ENCODE data around the gene TMEM219. TPM values are rescaled to one million over a fixed set of nuclear protein-coding genes. Genes with fewer than 3 reads are reported as not detected.

TMEM219 gene
- total and polyA plus RNA-seq, 2 of the 8 experiments (the other 6 are each of a cell fraction or from before 2014, with no cell fraction given) = 60.2 to 116 TPM

- POLR2A ChIA-PET (ENCODE audit: partially characterized antibody) = interaction anchor here (0.7 to 5.5 kb wide), 12 partner anchors 8 to 185 kb away, joined by 3 to 34 read pairs (median 4); partner anchors contain the start of genes ASPHD1, C16orf92, DOC2A and KCTD13
- Histone ChIP-seq H3K4me1 (replicated peaks in 1 of 4; ENCODE audit: control insufficient read depth in 3 of 4, insufficient read depth in 4 of 4, low read length in 3 of 4) (peaks cover 0 to 8% (median 3%) of the 10 kb centered on the region in 4 experiments; a peak in 4 of 7 replicates), H3K9ac (replicated peaks in 1 of 4; ENCODE audit: extremely low read depth in 1 of 4, low read depth in 3 of 4, low read length in 3 of 4) (no peak overlapping the region), H2BK15ac (ENCODE audit: low read length) (no peak overlapping the region), H2BK12ac (ENCODE audit: low read depth, low read length) (no peak overlapping the region), H3K4me2 (ENCODE audit: insufficient read depth in 1 of 2, low read depth in 2 of 2, low read length in 2 of 2) (no peak overlapping the region; a peak in 1 of 4 replicates), H4K8ac (ENCODE audit: extremely low read depth, insufficient read depth, low read length) (no peak overlapping the region), H4K91ac (replicated peaks; ENCODE audit: insufficient read length, low read length) (no peak overlapping the region), H3K27me3 (replicated peaks in 1 of 4; ENCODE audit: control insufficient read depth in 3 of 4, extremely low read depth in 1 of 4, insufficient read depth in 3 of 4, low read length in 3 of 4) (no peaks in the 10 kb centered on the region), H3K23me2 (ENCODE audit: low read depth, low read length) (peaks cover 9% of the 10 kb centered on the region; the same call in 1 of the 2 replicates), H3K56ac (replicated peaks; ENCODE audit: insufficient read length, low read depth, low read length) (no peak overlapping the region), H3K79me2 (ENCODE audit: control insufficient read depth in 1 of 2, insufficient read depth in 2 of 2, low read length in 2 of 2) (peaks cover 0 to 7% of the 10 kb centered on the region in 2 experiments; a peak in 1 of 4 replicates), H4K5ac (ENCODE audit: insufficient read length, low read depth, low read length) (no peak overlapping the region), H3K27ac (ENCODE audit: low read depth, low read length) (no peak overlapping the region), H3K14ac (ENCODE audit: insufficient read length) (no peak overlapping the region), H2BK5ac (ENCODE audit: low read depth, low read length) (no peak overlapping the region), H4K20me1 (replicated peaks in 1 of 2; ENCODE audit: control insufficient read depth in 1 of 2, insufficient read depth in 2 of 2, low read length in 2 of 2) (no peaks in the 10 kb centered on the region), H2BK20ac (ENCODE audit: low read length) (no peak overlapping the region), H3K79me1 (ENCODE audit: low read depth, low read length) (peaks cover 3% of the 10 kb centered on the region; the same call in 1 of the 2 replicates), H2AFZ (ENCODE audit: low read length) (no peak overlapping the region), H3K4ac (replicated peaks; ENCODE audit: insufficient read length, low read depth, low read length) (no peak overlapping the region), H3K36me3 (ENCODE audit: control insufficient read depth in 2 of 4, insufficient read depth in 4 of 4, low read length in 3 of 4) (peaks cover 0 to 22% (median 4%) of the 10 kb centered on the region in 4 experiments; a peak in 6 of 8 replicates), H2BK120ac (replicated peaks; ENCODE audit: low read depth, low read length) (no peak overlapping the region), H2AK5ac (ENCODE audit: low read depth, low read length) (no peak overlapping the region), H3K23ac (ENCODE audit: insufficient read length) (no peak overlapping the region), H3K4me3 (ENCODE audit: extremely low read depth in 1 of 4, insufficient read depth in 2 of 4, low read depth in 3 of 4, low read length in 4 of 4) (no peak overlapping the region), H3K18ac (ENCODE audit: extremely low read depth, low read length) (no peak overlapping the region), H3K9me3 (ENCODE audit: insufficient read depth in 2 of 2, low read depth in 1 of 2, low read length in 1 of 2) (no peaks in the 10 kb centered on the region)
- TF ChIP-seq POLR2A (IDR thresholded peaks at IDR 0.05; ENCODE audit: control extremely low read depth in 1 of 2, low read depth in 2 of 2, low read length in 2 of 2) = no peak
- TF ChIP-seq SIX5 (IDR thresholded peaks at IDR 0.05; ENCODE audit: low read depth, low read length) = no peak
- no peak for TF ChIP-seq FOSL1 (IDR thresholded peaks at IDR 0.05; ENCODE audit: insufficient read depth, low read depth, low read length)
- no peak for TF ChIP-seq EP300 (IDR thresholded peaks at IDR 0.05; ENCODE audit: borderline replicate concordance in 1 of 2, low read depth in 2 of 2, low read length in 2 of 2)
- TF ChIP-seq JUND (IDR thresholded peaks at IDR 0.05; ENCODE audit: low read length) = no peak
- TF ChIP-seq, protein P1, sequence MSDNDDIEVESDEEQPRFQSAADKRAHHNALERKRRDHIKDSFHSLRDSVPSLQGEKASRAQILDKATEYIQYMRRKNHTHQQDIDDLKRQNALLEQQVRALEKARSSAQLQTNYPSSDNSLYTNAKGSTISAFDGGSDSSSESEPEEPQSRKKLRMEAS (IDR thresholded peaks at IDR 0.05) = no peak
- TF ChIP-seq CTCF (IDR thresholded peaks at IDR 0.05; ENCODE audit: control extremely low read depth in 1 of 3, insufficient read depth in 1 of 3, low read depth in 1 of 3, low read length in 3 of 3) = no peak
- TF ChIP-seq SUZ12 (IDR thresholded peaks at IDR 0.05; ENCODE audit: low read length) = no peak
- CTCF ChIA-PET (ENCODE audit: partially characterized antibody) = interaction anchor here (0.9 to 2.5 kb wide), 5 partner anchors 10 to 38 kb away, joined by 3 to 9 read pairs (median 3); partner anchors contain the start of genes C16orf92 and TLCD3B
- WGBS, 2 experiments (ENCODE audit: extremely low coverage in 1 of 2, insufficient coverage in 1 of 2, insufficient read length in 1 of 2, insufficient replicate concordance in 2 of 2, low coverage in 1 of 2, low lambda C conversion rate in 2 of 2, missing lambda C conversion rate in 1 of 2) = 96% methylated on average over 24 of the region's 25 CpGs; no CpG with 5 or more reads in 1 of the 2 experiments
- FAIRE-seq = no peak
- DNase-seq (ENCODE audit: low read depth in 1 of 2, low spot score in 2 of 2) = no peak
Measured at GRCh38 chr16:29993191-29993902, 31.5 kb downstream of the TMEM219 start.

All from H1 (cell line).